GM12873 (cell line): ENCODE measurements around the gene DACT2.

Source experiments
- TF ChIP-seq, protein P1 (sequence below): IDR thresholded peaks from 2 replicates; pipeline ENCODE4 v1.5.1; 2012; ENCODE audit warnings: low read depth, mild to moderate bottlenecking, moderate library complexity, low read length, control low read depth; ENCODE audit not compliant: insufficient read depth; ENCODE audit errors: missing control alignments

Gene DACT2

DNA sequence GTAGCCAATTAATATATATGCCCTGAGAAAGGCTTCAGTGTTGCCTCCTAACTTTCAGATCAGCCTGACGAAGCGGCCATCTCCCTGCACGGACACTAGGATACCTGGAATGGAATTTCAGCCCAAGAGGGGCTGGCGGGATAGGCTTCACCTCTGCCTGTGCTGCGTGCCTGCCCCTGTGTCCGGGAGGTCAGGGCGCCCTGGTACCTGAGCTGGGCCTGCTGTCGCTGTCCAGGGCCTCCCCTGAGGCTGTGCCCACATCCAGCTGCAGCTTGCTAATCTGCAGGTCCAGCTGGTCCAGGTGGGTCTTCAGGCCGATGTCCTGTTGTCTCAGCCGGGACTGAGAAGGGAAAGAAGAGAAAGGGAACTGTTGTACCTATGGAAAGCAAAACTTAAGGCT is 8.6 kb downstream of the DACT2 start:
- TF ChIP-seq, protein P1, sequence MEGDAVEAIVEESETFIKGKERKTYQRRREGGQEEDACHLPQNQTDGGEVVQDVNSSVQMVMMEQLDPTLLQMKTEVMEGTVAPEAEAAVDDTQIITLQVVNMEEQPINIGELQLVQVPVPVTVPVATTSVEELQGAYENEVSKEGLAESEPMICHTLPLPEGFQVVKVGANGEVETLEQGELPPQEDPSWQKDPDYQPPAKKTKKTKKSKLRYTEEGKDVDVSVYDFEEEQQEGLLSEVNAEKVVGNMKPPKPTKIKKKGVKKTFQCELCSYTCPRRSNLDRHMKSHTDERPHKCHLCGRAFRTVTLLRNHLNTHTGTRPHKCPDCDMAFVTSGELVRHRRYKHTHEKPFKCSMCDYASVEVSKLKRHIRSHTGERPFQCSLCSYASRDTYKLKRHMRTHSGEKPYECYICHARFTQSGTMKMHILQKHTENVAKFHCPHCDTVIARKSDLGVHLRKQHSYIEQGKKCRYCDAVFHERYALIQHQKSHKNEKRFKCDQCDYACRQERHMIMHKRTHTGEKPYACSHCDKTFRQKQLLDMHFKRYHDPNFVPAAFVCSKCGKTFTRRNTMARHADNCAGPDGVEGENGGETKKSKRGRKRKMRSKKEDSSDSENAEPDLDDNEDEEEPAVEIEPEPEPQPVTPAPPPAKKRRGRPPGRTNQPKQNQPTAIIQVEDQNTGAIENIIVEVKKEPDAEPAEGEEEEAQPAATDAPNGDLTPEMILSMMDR, result no peak

DNA sequence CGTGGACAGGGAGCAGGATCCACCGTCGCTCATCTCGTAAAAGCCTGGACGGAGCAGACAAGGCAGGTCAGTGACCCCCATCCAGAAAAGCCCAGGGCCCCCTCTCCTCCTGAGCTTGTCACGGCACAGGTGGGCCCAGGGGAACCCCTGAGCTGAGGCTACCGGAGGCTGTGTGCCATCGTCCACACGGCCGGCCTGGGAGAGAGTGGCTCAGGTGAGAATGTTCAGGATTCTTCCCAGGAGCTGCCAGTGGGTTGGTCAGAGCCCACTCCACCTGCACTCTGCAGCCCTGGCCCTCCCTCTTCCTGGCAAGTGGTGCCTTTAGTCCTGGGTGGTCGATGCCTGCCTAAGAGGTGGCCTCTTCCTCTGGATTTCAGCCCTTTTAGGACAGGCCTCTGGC is 9.2 kb downstream of the DACT2 start:
- TF ChIP-seq, protein P1, result no peak

DNA sequence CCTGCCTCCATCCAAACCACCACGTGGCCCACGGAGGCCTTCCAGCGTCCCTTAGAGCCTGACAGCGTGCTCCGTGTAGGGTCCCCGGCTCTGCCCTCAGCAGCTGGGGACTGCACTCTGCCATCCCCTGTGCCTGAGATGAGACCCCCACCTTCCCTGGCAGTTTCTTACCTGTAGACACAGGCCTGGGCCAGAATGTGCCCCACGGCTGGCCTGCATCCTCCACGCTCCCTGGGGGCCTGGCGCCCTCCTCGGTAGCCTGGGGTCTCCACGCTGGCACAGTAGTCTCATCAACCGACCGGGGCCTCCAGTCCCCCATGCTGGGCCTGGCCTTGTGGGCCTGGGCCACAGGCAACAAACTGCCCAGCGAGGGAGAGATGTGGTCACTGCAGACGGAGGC is 9.6 kb downstream of the DACT2 start:
- TF ChIP-seq, protein P1, result no peak

DNA sequence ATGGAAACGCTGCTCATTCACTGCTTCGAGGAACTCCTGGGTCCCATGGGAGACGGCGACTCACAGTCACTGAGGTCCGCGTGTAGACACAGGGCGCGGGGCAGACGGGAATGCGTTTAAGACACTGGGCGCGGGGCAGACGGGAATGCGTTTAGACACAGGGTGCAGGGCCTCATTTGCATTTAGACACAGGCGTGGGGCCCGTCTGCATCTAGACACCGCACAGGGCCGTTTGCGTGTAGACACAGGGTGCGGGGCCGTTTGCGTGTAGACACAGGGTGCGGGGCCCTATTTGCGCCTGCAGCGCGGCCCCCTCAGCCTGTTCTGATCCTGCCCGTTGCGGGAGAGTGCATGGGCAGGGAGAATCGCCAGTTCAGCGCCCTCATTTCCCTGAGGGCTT is 10.4 kb downstream of the DACT2 start:
- TF ChIP-seq, protein P1, result no peak

DNA sequence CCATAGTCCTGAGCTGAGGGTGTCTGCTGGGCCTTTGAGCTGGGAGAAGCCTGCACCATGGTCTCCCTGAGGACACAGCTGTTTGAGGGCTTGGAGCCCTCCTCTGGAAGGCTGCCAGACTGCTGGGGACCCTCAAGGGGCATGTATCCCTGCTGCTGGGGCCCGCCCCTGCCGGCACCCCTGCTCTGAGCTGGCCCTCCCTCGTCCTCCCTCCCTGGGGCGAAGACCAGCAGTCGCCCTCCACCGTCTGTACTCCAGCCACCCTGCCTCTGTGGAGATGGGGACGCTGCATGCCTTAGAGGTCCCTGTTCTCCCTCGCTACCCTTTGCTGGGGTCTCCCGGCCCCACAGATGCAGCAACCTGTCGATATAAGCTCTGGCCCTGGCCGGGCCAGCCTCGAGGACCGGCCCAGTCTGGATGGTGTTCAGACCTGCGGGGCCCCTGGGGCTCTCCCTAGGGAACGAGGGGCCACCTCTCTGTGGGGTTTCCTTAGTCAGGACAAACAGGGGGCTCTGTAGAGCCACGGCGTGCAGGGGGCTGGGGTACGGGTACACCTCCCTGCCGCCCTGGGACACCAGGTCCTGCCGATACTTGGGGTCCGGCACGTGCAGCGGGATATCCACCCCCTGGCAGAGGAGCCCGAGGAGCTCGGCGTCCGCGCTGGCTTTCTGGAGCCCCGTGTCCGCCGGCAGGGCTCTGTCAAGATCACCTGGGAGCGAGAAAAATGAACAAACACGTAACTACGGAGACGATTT is 11.0 kb downstream of the DACT2 start:
- TF ChIP-seq, protein P1, result no peak

DNA sequence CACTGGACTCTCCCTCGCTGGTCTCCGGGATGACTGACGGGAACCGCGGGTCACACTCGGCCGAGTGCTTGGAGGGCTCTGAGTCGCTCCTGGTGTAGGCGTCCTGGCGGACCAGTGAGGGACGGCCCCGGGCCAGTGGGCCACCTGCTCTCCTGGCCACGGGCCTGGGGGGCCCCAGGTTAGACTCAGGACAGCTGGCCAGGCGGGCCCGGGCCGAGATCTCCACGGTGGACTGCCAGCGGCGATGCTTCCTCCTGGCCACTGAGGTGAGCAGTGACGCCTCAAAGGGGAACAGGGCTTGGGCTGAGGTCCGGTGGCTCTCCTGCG is 11.9 kb downstream of the DACT2 start:
- TF ChIP-seq, protein P1, result no peak

DNA sequence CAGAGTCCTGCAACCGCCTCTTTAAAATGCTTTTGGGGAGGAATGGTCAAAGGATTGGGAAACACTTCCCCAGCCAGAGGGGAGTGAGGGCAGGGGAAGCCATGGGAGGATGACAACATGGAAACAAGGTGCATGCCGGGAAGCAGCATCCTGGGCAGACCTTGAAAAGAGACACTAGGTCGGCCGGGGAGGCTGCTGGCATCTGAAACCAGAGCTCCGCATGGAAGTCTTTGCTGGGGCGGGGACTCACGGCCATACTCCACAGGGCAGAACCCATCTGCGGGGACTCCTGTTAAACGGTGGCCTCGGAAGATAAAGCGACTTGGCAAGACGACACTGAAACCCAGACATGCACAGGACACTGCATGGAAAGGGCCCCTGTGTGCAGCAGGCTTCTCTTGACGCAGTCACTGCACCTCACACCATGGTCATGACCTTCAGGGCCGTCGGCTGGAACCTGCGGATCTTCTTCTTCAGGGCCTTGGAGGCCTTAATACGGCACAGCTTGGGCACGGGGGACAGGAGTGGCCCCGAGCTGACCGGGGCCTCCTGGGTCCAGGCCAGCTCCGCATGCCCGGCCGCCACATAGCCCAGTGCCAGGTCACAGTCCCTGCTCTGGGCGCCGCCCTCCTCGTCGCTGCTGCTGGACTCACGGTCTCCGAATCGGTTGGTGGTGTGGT is 12.4 kb downstream of the DACT2 start:
- TF ChIP-seq, protein P1, result no peak
